SK-N-SH (cell line): ENCODE measurements around the gene FLT1. TPM values are rescaled to one million over a fixed set of nuclear protein-coding genes. Genes with fewer than 3 reads are reported as not detected.

ENCODE experiments used
- CTCF ChIA-PET: fragments of 300-600, 350-600 bp; formaldehyde crosslinking; extraction: SDS; loops from one replicate; lab custom pipeline; 2021; lab: Yijun Ruan, JAX
- POLR2A ChIA-PET: fragments of 350-600 bp; sonication (Branson Sonifier 250); formaldehyde crosslinking; extraction: SDS; loops from one replicate; lab custom pipeline; 2020; ENCODE audit warnings: antibody characterized with exemption, inconsistent platforms; lab: Yijun Ruan, JAX
- DNase-seq: peaks from one replicate; pipeline ENCODE4 v3.0.0; 2012
- H2AFZ ChIP-seq: fragments of 200-600 bp; sonication (generic); 2 replicates; pipeline ENCODE4 v1.8.1; 2016; ENCODE audit warnings: antibody characterized with exemption, mild to moderate bottlenecking, low read depth
- H3F3A ChIP-seq: fragments of 200-600 bp; sonication (generic); replicated peaks from 2 replicates; pipeline ENCODE3; 2016; ENCODE audit warnings: antibody characterized with exemption, mild to moderate bottlenecking; ENCODE audit not compliant: insufficient read depth
- H3K27ac ChIP-seq, 2 experiments: fragments of 200-500 bp in 1 of 2; fragments of 200-600 bp in 1 of 2; sonication (Bioruptor generic) in 1 of 2; sonication (generic), shearing (Covaris generic) in 1 of 2; 2 replicates each; pipeline versions ENCODE4 v1.5.1 to v1.6.1; 2014 to 2016; ENCODE audit warnings: low read depth in 2 of 2, inconsistent platforms in 1 of 2, low read length in 1 of 2, mild to moderate bottlenecking in 1 of 2, mixed read lengths in 1 of 2
- H3K27me3 ChIP-seq: fragments of 200-600 bp; sonication (generic), shearing (Covaris generic); 2 replicates; pipeline ENCODE4 v1.6.1; 2016; ENCODE audit warnings: mixed run types; ENCODE audit not compliant: insufficient read depth
- H3K36me3 ChIP-seq, 2 experiments: fragments of 200-500 bp in 1 of 2; fragments of 200-600 bp in 1 of 2; sonication (Bioruptor generic) in 1 of 2; sonication (generic) in 1 of 2; replicated peaks in 1 of 2; 2 replicates each; pipeline versions ENCODE3 to v1.5.1; 2014 to 2016; ENCODE audit warnings: low read length in 1 of 2, mild to moderate bottlenecking in 1 of 2; ENCODE audit not compliant: insufficient read depth in 2 of 2, control insufficient read depth in 1 of 2
- H3K4me1 ChIP-seq, 2 experiments: fragments of 200-500 bp in 1 of 2; fragments of 200-600 bp in 1 of 2; sonication (Bioruptor generic) in 1 of 2; sonication (generic), shearing (Covaris generic) in 1 of 2; 2 replicates each; pipeline versions ENCODE4 v1.5.1 to v1.6.1; 2014 to 2016; ENCODE audit warnings: low read depth in 1 of 2, low read length in 1 of 2, mixed run types in 1 of 2; ENCODE audit not compliant: insufficient read depth in 2 of 2, control insufficient read depth in 1 of 2
- H3K4me2 ChIP-seq: fragments of 200-600 bp; sonication (generic), shearing (Covaris generic); 2 replicates; pipeline ENCODE4 v1.6.1; 2017; ENCODE audit warnings: mixed run types
- H3K4me3 ChIP-seq, 2 experiments: fragments of 200-500 bp in 1 of 2; fragments of 200-600 bp in 1 of 2; sonication (Bioruptor generic) in 1 of 2; sonication (generic), shearing (Covaris generic) in 1 of 2; 2 replicates each; pipeline versions ENCODE4 v1.5.1 to v1.8.1; 2014 to 2016; ENCODE audit warnings: low read depth in 2 of 2, inconsistent platforms in 1 of 2, low read length in 1 of 2, mild to moderate bottlenecking in 1 of 2, mixed read lengths in 1 of 2, moderate library complexity in 1 of 2
- H3K79me2 ChIP-seq: fragments of 200-600 bp; sonication (generic); 2 replicates; pipeline ENCODE4 v1.8.1; 2017; ENCODE audit warnings: mild to moderate bottlenecking; ENCODE audit not compliant: insufficient read depth
- H3K9ac ChIP-seq: fragments of 200-600 bp; sonication (generic); 2 replicates; pipeline ENCODE4 v1.6.1; 2017; ENCODE audit warnings: mixed run types
- H3K9me2 ChIP-seq: fragments of 200-600 bp; sonication (generic); 2 replicates; pipeline ENCODE4 v1.6.1; 2017; ENCODE audit warnings: mixed run types
- H3K9me3 ChIP-seq: fragments of 200-600 bp; sonication (generic); 2 replicates; pipeline ENCODE4 v1.6.1; 2017; ENCODE audit warnings: mixed run types, mild to moderate bottlenecking, moderate library complexity
- H4K20me1 ChIP-seq: fragments of 200-600 bp; sonication (generic); 2 replicates; pipeline ENCODE4 v1.6.1; 2017; ENCODE audit warnings: mild to moderate bottlenecking, mixed run types; ENCODE audit not compliant: insufficient read depth
- CTCF ChIP-seq: fragments of 200-600 bp; sonication (generic); IDR thresholded peaks from 2 replicates; pipeline ENCODE4 v1.6.1; 2017; ENCODE audit warnings: antibody characterized with exemption, mild to moderate bottlenecking, moderate library complexity
- ELF1 ChIP-seq: IDR thresholded peaks from 2 replicates; pipeline ENCODE4 v1.4.0; 2012
- EP300 ChIP-seq, 2 experiments: IDR thresholded peaks; 2 replicates each; pipeline versions ENCODE4 v1.4.0 to v1.6.1; 2012; ENCODE audit warnings: borderline replicate concordance in 1 of 2, low read depth in 1 of 2, low read length in 1 of 2
- FOXJ3 ChIP-seq: sonication (generic); formaldehyde crosslinking; IDR thresholded peaks from 2 replicates; pipeline ENCODE4 v1.5.1; 2020; ENCODE audit warnings: mild to moderate bottlenecking, missing genetic modification reagents
- NFIC ChIP-seq: IDR thresholded peaks from 2 replicates; pipeline ENCODE4 v1.4.0; 2012; ENCODE audit warnings: borderline replicate concordance
- NRF1 ChIP-seq: IDR thresholded peaks from 2 replicates; pipeline ENCODE4 v1.6.1; 2012; ENCODE audit warnings: low read depth, mild to moderate bottlenecking, low read length
- RXRA ChIP-seq: IDR thresholded peaks from 2 replicates; pipeline ENCODE4 v1.4.0; 2012; ENCODE audit warnings: low read depth, mild to moderate bottlenecking, borderline replicate concordance
- SIN3A ChIP-seq: IDR thresholded peaks from 2 replicates; pipeline ENCODE4 v1.6.1; 2012; ENCODE audit warnings: low read depth, mild to moderate bottlenecking, low read length, moderate library complexity, borderline replicate concordance
- SMC3 ChIP-seq: IDR thresholded peaks from 2 replicates; pipeline ENCODE4 v1.6.1; 2012; ENCODE audit warnings: low read depth, low read length, improper control_type of control experiment
- YY1 ChIP-seq: IDR thresholded peaks from 2 replicates; pipeline ENCODE4 v1.4.0; 2012; ENCODE audit warnings: low read depth, mild to moderate bottlenecking
- ZBTB33 ChIP-seq: IDR thresholded peaks from 2 replicates; pipeline ENCODE4 v1.4.0; 2012; ENCODE audit warnings: low read depth, borderline replicate concordance
- WGBS: methylation state at CpG from one replicate; pipeline ENCODE4 v1.1.6; 2017; ENCODE audit warnings: low lambda C conversion rate; 5-methylcytosine and 5-hydroxymethylcytosine counted together
- polyA plus RNA-seq, 3 experiments: library from polyadenylated mRNA; depleted of rRNA; stranded (reverse); fragments of >200 nt; gene quantifications; 2 replicates each; pipeline ENCODE4 v1.2.3, GENCODE V29; 2012
- TF ChIP-seq, protein P1 (sequence below): IDR thresholded peaks from 2 replicates; pipeline ENCODE4 v1.4.0; 2012; ENCODE audit warnings: low read depth
- TF ChIP-seq, protein P2 (sequence below): fragments of 150-350 bp; IDR thresholded peaks from 2 replicates; pipeline ENCODE4 v1.6.1; 2016; ENCODE audit warnings: mild to moderate bottlenecking, low read depth, low read length

The FLT1 gene
- polyA plus RNA-seq, 1 of the 3 experiments (the other 2 are of a cell fraction): 0.20 TPM

- TF ChIP-seq CTCF (no peak), ZBTB33 (no peak), NFIC (peak; percentile 9; the same call in 1 of the 2 replicates)
Measured at GRCh38 chr13:28347456-28348371, 147.2 kb downstream of the FLT1 start (continued).

GRCh38 chr13:28346154-28346553, 148.8 kb downstream of the FLT1 start:
- ChIA-PET POLR2A (no interaction called here), CTCF (no interaction called here)
- peaks cover 7 to 13% of the 10 kb centered on the region in 2 experiments; a peak in 3 of 4 replicates for H3K4me1 ChIP-seq
- H2AFZ ChIP-seq: no peak overlapping the region
- no peaks in the 10 kb centered on the region for H3K9me2 ChIP-seq
- no peaks in the 10 kb centered on the region for H3K27me3 ChIP-seq
- TF ChIP-seq NRF1 (no peak), CTCF (no peak), YY1 (no peak), FOXJ3 (CRISPR knock-in tag) (no peak), ZBTB33 (no peak), SIN3A (no peak), NFIC (no peak), SMC3 (no peak), ELF1 (no peak), EP300 (IDR thresholded peaks at IDR 0.05; ENCODE audit: borderline replicate concordance in 1 of 2, low read depth in 1 of 2, low read length in 1 of 2) (no peak), RXRA (no peak)
- TF ChIP-seq, protein P1, sequence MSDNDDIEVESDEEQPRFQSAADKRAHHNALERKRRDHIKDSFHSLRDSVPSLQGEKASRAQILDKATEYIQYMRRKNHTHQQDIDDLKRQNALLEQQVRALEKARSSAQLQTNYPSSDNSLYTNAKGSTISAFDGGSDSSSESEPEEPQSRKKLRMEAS: no peak
- TF ChIP-seq, protein P2, sequence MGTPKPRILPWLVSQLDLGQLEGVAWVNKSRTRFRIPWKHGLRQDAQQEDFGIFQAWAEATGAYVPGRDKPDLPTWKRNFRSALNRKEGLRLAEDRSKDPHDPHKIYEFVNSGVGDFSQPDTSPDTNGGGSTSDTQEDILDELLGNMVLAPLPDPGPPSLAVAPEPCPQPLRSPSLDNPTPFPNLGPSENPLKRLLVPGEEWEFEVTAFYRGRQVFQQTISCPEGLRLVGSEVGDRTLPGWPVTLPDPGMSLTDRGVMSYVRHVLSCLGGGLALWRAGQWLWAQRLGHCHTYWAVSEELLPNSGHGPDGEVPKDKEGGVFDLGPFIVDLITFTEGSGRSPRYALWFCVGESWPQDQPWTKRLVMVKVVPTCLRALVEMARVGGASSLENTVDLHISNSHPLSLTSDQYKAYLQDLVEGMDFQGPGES: no peak
- H4K20me1 ChIP-seq: no peaks in the 10 kb centered on the region
- H3F3A ChIP-seq: peaks cover 7% of the 10 kb centered on the region
- no peaks in the 10 kb centered on the region for H3K79me2 ChIP-seq
- no peak overlapping the region for H3K27ac ChIP-seq
- no peak overlapping the region for H3K4me3 ChIP-seq
- H3K9ac ChIP-seq: no peak overlapping the region
- no peaks in the 10 kb centered on the region for H3K36me3 ChIP-seq
- H3K9me3 ChIP-seq: no peaks in the 10 kb centered on the region
- H3K4me2 ChIP-seq: no peak overlapping the region
- DNase-seq: no peak
- 78% methylated on average over 2 of the region's 2 CpGs for WGBS
